ENCODE measurements around the gene COG1.

DNA sequence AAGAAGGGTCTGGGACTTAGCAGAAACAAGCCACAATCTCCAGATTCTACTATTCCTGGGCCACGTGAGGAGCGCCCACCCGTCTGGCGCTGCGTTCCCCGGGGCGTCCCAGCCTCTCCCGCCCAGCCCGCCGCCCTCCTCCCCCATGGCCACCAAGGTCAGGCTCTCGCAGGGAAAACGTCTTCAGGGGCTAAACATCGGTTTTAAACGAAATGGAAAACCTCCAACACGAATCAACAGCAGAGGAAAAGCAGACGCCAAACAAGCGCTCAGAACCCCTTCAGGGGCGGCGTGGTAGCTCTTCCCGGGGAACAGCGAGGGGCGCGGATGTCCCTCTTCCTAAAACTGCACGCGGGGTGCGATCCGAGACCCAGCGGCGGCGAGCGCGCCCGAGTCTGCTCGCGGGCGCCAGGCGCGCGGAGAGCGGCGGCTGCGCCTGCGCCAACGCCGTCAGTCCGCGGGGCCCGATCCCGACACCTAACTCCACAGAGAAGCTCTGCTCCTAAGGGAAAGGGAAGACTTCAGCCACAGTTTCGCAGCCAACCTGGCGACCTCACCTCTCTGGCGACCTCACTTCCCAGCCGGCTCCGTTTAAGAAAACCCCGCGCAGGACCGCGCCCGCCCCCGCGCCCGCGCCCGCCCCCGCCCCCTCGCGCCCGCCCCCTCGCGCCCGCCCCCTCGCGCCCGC, 505 bp upstream of the COG1 start:
- TF ChIP-seq, protein P1, sequence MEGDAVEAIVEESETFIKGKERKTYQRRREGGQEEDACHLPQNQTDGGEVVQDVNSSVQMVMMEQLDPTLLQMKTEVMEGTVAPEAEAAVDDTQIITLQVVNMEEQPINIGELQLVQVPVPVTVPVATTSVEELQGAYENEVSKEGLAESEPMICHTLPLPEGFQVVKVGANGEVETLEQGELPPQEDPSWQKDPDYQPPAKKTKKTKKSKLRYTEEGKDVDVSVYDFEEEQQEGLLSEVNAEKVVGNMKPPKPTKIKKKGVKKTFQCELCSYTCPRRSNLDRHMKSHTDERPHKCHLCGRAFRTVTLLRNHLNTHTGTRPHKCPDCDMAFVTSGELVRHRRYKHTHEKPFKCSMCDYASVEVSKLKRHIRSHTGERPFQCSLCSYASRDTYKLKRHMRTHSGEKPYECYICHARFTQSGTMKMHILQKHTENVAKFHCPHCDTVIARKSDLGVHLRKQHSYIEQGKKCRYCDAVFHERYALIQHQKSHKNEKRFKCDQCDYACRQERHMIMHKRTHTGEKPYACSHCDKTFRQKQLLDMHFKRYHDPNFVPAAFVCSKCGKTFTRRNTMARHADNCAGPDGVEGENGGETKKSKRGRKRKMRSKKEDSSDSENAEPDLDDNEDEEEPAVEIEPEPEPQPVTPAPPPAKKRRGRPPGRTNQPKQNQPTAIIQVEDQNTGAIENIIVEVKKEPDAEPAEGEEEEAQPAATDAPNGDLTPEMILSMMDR (IDR thresholded peaks at IDR 0.05; ENCODE audit: low read length): no peak
- no peak for TF ChIP-seq EZH2 (IDR thresholded peaks at IDR 0.05; ENCODE audit: borderline replicate concordance, low read length)

Measured in OCI-LY1 (cell line).